NB4 (cell line): ENCODE results near the gene ZFYVE28.

Source experiments
- DNase-seq: peaks from one replicate; pipeline ENCODE4 v3.0.0; 2010; ENCODE audit warnings: low read depth
- H3K4me3 ChIP-seq: one replicate; pipeline ENCODE4 v1.5.1; 2011; ENCODE audit warnings: mild to moderate bottlenecking, low read depth, low read length, moderate library complexity
- MYC ChIP-seq: IDR thresholded peaks from 2 replicates; pipeline ENCODE4 v1.6.1; 2011; ENCODE audit warnings: low read depth, low read length
- POLR2A ChIP-seq: IDR thresholded peaks from 2 replicates; pipeline ENCODE4 v1.6.1; 2011; ENCODE audit warnings: mild to moderate bottlenecking; ENCODE audit not compliant: insufficient read length; ENCODE audit errors: extremely low read depth
- TF ChIP-seq, protein P1 (sequence below): IDR thresholded peaks from one replicate; pipeline ENCODE4 v1.5.1; 2012; ENCODE audit warnings: low read depth, low read length
- TF ChIP-seq, protein P2 (sequence below): IDR thresholded peaks from 2 replicates; pipeline ENCODE4 v1.6.1; 2011; ENCODE audit warnings: low read depth, low read length

ZFYVE28 gene

DNA sequence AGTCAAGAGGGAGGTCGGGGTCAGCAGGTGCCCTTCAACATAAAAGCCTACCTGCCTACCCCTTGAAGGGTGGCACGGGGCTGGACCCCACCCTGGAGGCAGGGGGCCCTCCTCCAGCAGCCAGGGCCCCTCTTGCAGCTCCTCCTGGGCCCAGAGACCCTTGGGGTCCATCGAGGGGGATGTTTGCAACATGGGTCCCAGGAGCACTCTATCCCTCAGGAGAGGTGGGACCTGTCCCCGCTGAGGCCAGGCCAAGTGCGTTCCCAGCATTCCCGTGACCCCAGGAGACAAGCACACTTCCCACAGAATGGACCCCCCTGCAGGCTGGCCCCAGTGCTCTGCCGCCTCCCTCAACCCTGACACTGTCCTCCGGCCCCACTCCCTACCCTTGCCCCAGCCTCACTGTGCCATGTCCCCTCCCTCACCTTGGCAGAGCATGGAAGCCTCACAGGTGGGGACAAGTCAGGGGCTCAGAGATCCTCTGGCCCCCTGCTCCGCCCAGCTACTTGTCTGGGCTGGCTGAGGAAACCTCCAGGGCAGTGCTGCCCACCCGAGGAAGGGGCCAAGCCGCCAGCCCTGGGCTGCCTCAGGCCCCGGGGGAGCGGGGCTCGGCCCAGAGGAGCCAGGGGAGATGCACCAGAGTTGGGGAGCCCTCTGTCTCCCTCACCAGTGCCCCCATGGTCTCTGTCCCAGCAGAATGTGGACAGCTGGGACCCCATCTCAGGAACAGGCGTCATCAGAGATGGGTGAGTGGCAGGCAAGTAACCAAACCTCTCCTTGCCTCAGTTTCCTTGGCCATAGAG, 158.7 kb downstream of the ZFYVE28 start:
- TF ChIP-seq, protein P1, sequence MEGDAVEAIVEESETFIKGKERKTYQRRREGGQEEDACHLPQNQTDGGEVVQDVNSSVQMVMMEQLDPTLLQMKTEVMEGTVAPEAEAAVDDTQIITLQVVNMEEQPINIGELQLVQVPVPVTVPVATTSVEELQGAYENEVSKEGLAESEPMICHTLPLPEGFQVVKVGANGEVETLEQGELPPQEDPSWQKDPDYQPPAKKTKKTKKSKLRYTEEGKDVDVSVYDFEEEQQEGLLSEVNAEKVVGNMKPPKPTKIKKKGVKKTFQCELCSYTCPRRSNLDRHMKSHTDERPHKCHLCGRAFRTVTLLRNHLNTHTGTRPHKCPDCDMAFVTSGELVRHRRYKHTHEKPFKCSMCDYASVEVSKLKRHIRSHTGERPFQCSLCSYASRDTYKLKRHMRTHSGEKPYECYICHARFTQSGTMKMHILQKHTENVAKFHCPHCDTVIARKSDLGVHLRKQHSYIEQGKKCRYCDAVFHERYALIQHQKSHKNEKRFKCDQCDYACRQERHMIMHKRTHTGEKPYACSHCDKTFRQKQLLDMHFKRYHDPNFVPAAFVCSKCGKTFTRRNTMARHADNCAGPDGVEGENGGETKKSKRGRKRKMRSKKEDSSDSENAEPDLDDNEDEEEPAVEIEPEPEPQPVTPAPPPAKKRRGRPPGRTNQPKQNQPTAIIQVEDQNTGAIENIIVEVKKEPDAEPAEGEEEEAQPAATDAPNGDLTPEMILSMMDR: no peak
- DNase-seq: no peak
- no peak overlapping the region for H3K4me3 ChIP-seq

- TF ChIP-seq POLR2A: no peak
- TF ChIP-seq, protein P1: no peak
- TF ChIP-seq MYC: no peak
- TF ChIP-seq, protein P2, sequence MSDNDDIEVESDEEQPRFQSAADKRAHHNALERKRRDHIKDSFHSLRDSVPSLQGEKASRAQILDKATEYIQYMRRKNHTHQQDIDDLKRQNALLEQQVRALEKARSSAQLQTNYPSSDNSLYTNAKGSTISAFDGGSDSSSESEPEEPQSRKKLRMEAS: no peak
- DNase-seq: no peak
- no peak overlapping the region for H3K4me3 ChIP-seq
Measured at GRCh38 chr4:2259036-2259540, 159.4 kb downstream of the ZFYVE28 start.

DNA sequence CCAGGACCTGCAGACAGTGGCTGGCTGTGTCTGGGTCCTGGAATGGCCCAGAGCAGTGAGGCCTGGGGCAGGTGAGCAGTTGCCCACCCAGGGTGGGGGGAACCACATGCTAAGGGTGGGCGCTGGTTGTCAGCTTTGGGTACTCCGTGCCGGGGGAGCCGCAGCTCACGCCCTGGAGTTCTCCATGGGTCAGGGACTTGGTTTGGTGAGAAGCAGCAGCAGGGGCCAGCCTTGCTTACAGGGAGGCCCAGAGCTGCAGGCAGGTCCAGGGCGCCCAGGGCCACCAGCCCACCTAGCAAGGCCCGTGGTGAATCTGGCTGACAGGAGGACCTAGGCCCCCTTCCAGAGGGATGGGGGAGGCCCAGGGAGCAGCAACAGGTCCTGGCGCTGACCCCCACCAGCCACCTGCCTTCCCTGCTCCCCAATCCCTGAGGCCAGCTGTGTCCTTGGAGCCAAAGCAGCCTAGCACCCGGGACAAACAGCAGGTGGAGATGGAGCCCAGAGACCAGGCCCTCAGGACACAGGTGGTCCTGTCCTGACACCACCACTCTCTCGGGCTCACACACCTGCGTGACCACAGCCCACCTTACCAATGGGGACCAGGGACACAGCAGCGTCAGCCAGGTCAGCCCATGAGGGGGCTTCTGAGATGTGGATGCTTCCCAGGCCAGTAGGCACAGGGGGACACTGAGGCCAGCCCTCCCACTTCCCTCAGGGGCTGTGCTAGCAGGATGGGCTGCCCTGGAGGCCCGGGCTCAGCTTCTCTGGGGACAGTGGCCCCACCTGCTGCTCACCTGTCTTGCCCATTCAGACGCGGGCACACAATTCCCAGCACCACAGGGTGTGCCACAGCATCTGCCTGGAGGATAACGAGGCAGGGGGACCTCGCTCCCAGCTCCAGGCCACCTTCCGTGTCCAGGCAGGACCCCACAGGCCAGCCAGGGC, 160.1 kb downstream of the ZFYVE28 start:
- H3K4me3 ChIP-seq: no peak overlapping the region
- no peak for TF ChIP-seq POLR2A
- TF ChIP-seq, protein P1: no peak
- TF ChIP-seq, protein P2: no peak
- TF ChIP-seq MYC: no peak
- DNase-seq: no peak

DNA sequence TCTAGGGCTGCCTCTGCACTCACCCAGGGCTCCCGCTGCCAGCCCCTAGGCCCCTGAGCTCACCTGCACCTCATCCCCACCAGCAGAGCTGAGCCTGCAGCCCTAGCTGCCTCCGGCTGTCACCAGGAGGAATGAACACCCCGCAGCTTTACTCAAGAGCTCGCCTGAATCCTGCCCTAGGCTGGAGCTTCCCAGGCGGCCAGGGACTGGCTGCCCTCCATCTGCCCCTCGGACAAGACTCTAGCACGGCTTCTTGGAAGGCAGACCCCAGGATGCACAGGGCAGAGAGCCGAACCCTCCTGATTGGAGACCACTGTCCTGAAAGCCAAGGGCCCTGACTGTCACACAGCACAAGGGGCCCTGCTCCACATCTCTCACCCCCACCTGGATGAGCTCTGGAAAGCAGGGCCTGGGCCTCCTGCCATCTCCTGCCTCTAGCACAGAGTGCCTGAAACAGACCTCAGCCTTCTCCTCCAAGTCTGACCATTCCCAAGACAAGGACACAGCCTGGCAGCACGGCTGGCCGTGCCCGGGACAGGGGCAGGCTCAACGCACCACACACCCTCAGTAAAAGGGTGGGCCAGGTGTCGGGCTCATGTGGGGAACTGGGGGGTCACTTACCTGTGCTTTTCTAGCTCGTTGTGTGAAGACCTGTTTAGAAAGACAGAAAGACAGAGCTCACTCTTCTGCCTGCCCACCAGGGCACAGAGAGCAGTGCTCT, 160.9 kb downstream of the ZFYVE28 start:
- no peak overlapping the region for H3K4me3 ChIP-seq
- TF ChIP-seq POLR2A: no peak
- TF ChIP-seq, protein P1: no peak
- no peak for TF ChIP-seq MYC
- TF ChIP-seq, protein P2: no peak
- DNase-seq: no peak

DNA sequence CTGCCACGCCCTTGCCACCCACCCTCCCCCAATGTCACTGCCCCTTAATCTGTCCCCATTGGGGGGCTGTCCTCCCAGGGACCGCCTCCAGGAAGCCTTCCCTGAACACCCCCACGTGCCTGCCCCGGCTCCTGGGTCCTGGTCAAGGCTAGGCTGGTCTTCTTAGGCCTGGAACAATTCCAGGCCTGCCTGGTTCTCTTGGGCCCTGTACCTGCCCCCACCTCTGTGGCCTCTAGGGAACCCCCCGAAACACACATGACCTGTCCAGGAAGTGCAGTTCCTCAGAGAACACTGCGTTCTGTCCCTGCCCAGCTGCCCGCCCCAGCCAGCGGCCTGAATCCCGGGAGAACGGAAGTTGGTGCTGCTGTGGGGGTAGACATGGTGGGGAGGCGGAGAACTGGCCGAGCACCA, 161.7 kb downstream of the ZFYVE28 start:
- H3K4me3 ChIP-seq: no peak overlapping the region
- DNase-seq: no peak
- TF ChIP-seq MYC (no peak), POLR2A (no peak)
- TF ChIP-seq, protein P1: no peak
- TF ChIP-seq, protein P2: no peak
